SK-MEL-5 (cell line): ENCODE data around the gene KCTD18. TPM values are rescaled to one million over a fixed set of nuclear protein-coding genes. Genes with fewer than 3 reads are reported as not detected.

Experiments
- DNase-seq: peaks from one replicate; pipeline ENCODE4 v3.0.0-alpha.2; 2016; ENCODE audit warnings: low read depth, low spot score
- in situ Hi-C: cut with HindIII; loops from 2 replicates; pipeline ENCODE4 v1.10.0; 2016; ENCODE audit warnings: low sequenced_read_pairs, high pct_unique_total_duplicates, low pct_unique_long_range_greater_than_20kb
- total RNA-seq: library from RNA; depleted of rRNA; stranded (reverse); fragments of >200 nt; shearing (Covaris generic); gene quantifications from 2 replicates; pipeline ENCODE4 v1.2.3, GENCODE V29; 2014; rRNA removed

Gene KCTD18
- total RNA-seq, 1 experiment from 2014 or later = 16.2 TPM

DNA sequence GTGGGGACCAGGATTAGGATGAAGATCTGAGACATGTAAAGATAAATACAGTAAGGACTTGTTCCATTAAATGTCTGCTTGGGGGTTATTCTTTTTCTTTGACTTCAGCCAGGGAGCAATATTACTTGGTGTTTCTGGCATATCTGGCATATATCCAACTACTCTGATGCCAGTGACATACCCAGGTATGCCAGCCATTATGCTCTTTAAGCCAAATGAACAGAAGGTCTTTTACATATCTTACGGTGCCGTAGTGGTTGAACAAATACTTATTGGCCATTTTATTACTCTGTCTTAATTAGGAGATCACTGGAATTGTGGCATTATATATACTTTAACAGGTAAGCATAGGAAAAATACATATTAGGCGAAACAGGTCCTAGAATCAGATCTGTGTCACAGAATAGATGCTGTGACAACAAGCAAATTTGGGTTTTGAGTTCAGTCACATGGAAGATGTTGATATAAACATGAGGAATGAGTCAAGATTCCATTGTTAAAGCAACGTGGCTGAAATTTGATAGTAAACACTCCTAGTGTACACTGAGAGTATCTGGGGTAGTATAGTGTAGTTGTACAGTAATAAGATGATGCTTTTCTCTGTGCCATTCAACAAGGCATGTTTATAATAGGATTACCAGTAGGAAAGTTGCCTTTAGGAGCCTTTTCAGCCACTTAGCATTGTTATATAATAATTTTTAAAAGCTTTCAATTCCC, 62.6 kb downstream of the KCTD18 start:
- DNase-seq = no peak
- in situ Hi-C loops = no loop called here

DNA sequence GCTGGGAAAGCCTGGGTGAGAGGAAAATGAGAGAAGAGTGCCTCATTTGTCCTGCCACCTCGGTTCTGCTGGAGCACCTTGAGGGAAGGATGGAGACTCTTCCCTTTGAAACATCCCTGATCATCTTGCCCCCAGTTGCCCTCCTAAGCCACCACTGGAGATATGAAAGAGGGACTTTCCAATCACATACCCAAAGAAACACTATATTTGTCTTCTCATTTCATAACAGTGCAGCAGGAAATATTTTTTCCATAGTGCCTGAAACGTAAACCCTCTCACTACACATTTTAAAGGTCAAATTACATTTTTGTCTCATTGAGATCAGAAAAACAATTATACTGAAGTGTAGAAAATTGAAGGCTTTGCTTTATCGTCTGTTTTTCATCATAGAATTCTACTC, 63.3 kb downstream of the KCTD18 start:
- in situ Hi-C loops = no loop called here
- no peak for DNase-seq

DNA sequence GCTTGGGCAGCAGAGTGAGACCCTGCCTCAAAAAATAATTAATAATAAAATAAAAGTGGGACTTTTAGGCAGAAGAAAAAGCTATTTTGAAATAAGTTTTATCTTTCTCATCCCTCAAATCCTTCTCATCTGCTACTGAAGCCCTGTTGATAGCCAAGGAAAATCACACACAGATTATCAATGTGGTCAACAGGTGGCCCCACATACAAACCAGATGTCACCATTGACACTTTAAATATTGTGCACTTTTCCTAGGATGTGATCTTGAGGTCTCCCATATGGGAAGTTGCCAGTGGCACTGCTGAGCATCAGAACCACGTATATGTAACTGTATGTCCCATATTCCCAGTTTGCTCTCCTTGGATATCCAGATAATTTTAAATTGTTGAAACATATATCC, 64.6 kb downstream of the KCTD18 start:
- no peak for DNase-seq
- in situ Hi-C loops = no loop called here

DNA sequence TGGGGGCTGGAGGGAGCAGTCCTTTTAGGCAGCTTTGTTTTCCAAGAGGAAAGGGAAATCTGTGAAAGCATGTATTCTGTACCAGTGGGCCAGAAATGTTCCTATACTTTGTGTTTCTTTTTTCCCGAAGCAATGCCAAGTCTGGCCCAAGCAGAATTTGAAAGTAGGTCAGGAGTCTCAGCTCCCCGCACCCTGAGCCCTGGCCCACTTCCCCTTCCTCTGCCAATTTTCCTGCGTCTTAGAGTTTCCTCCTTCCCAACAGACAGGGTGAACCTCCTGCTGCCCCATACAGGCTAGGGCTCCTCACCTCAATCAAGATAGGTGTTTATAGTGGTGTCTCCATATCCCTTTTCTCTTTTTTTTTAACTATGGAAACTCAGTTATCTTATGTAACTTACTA, 65.3 kb downstream of the KCTD18 start:
- no peak for DNase-seq
- in situ Hi-C loops = no loop called here

DNA sequence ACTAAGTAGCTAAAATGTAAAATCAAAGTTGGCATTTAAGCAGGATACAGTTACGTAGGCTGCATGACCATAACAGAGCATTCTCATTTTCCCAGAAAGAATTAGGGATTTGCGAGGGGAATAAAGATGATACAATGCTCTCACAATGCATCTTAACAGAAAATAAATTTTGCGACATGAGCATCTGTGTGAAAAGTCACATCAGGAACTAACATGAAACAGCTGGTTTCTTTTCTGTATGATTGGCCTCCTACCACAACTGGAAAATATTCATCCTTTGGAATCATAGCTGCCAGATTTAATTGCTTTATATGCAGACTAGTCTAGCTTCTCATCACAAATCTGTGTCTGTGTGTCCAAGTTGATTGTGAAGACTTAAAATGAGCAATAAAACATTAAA, 66.0 kb downstream of the KCTD18 start:
- DNase-seq = no peak
- in situ Hi-C loops = no loop called here

DNA sequence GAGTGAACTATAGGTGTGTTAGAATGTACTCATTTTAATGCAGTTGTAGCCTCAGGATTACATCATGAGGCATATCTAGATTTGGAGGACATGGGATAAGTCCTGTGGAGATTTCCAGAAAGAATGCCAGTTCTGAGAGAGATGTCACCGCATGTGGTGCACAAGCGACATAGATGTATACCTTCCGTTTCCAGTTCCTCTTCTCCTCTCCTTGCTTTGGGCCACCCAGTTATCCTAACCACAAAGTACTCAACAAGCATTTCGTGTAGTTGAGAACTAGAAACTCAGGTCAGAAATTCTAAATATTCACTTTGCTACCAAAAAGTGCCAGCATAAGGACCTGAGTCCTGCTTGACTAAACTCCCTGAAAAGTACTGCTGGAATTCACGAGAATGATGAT, 66.5 kb downstream of the KCTD18 start:
- in situ Hi-C loops = no loop called here

DNA sequence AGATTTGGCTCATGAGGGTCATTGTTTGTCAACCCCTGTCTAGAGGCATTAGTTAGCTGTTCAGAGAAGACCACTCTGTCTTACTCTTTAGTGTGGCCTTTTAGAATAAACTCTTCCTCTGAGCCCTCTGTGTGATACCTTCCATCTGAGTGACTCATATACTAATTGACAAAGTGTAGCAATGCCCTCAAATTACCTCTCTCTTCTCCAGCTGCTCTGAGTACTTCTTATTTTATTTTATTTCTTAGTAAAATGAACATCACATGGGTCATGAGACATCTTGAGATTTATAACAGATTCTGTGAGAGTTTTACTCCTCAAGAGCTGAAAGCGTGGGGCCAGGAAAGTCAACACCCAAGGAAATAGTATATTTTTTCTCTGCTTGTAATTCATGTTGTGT, 67.4 kb downstream of the KCTD18 start:
- in situ Hi-C loops = no loop called here
- no peak for DNase-seq

More for the DNA sequence above, 66.5 kb downstream of the KCTD18 start:
- DNase-seq = no peak

DNA sequence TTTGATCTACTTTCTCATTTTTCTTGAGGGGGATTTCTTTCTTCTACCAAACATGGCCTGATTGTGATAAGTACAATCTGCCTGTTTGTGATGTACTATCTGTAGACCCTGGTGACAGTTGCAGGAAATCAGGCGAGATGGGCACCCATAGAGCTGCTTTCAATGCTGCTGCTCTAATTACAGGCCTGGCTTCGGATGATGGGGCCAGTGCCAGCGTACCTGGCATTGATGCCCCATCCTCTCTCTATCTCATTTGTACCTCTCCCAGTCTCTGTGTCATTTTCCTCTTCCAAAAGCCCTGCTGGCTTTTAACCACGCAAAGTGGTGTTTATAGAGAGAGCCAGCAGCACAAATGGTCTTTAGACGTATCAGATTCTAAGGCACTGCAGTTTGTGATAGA, 69.9 kb downstream of the KCTD18 start:
- DNase-seq = no peak
- in situ Hi-C loops = no loop called here

Other genes starting within 250 kb of the KCTD18 start
- gene SPATS2L, start 203.4 kb downstream of the KCTD18 start, total RNA-seq = 31.8 and 41.2 TPM in 2 replicates
- 9.1 and 10.7 TPM in 2 replicates for gene SGO2, start 16.1 kb upstream of the KCTD18 start, total RNA-seq
- 0.29 and 0.61 TPM in 2 replicates for gene AOX1, start 75.9 kb upstream of the KCTD18 start, total RNA-seq